Gastroesophageal sphincter (tissue), 3 donors: ENCODE results near the gene CD84.

Source experiments
- EP300 ChIP-seq: sonication (generic); formaldehyde crosslinking; IDR thresholded peaks from one replicate; pipeline ENCODE4 v1.6.1; 2017; ENCODE audit warnings: antibody characterized with exemption, mild to moderate bottlenecking
- POLR2A ChIP-seq, 2 donors: fragments of 450-650 bp; IDR thresholded peaks; one replicate each; pipeline ENCODE4 v1.6.1; 2017; ENCODE audit warnings: antibody characterized with exemption in 2 of 2, mild to moderate bottlenecking in 2 of 2, moderate library complexity in 1 of 2
- POLR2AphosphoS5 ChIP-seq: sonication (generic); formaldehyde crosslinking; IDR thresholded peaks from one replicate; pipeline ENCODE4 v1.6.1; 2017; ENCODE audit warnings: antibody characterized with exemption
- TF ChIP-seq, protein P1 (sequence below), 4 experiments: fragments of 200-600 bp in 2 of 4; fragments of 450-650 bp in 2 of 4; sonication (generic) in 1 of 4; IDR thresholded peaks; one replicate each; pipeline ENCODE4 v1.5.1; 2017 to 2019; ENCODE audit warnings: antibody characterized with exemption in 4 of 4, mild to moderate bottlenecking in 2 of 4, moderate library complexity in 2 of 4

DNA sequence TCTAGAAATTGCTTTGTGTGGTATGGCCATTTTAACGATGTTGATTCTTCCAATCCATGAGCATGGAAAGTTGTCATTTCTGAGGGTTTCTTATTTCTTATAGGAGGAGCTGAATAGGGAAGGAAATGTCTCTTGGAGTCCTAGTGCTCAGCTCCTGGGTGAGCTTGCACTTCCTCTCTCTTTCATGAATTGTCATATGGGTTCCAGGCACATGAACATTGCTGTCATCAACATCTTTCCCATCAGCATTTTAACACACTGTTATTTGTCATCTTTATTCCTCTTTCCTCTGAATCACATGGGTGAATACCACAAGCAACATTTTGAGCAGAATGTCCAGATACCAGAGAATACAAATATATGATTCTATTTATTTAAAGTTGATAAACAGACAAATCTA lies 79.7 kb downstream of the CD84 start:
- TF ChIP-seq, protein P1, sequence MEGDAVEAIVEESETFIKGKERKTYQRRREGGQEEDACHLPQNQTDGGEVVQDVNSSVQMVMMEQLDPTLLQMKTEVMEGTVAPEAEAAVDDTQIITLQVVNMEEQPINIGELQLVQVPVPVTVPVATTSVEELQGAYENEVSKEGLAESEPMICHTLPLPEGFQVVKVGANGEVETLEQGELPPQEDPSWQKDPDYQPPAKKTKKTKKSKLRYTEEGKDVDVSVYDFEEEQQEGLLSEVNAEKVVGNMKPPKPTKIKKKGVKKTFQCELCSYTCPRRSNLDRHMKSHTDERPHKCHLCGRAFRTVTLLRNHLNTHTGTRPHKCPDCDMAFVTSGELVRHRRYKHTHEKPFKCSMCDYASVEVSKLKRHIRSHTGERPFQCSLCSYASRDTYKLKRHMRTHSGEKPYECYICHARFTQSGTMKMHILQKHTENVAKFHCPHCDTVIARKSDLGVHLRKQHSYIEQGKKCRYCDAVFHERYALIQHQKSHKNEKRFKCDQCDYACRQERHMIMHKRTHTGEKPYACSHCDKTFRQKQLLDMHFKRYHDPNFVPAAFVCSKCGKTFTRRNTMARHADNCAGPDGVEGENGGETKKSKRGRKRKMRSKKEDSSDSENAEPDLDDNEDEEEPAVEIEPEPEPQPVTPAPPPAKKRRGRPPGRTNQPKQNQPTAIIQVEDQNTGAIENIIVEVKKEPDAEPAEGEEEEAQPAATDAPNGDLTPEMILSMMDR (IDR thresholded peaks at IDR 0.05): no peak
- TF ChIP-seq POLR2A (IDR thresholded peaks at IDR 0.05) (no peak), EP300 (no peak), POLR2AphosphoS5 (no peak)
